IMR-90 (cell line): Measurements from ENCODE around the gene C1GALT1. TPM values are rescaled to one million over a fixed set of nuclear protein-coding genes. Genes with fewer than 3 reads are reported as not detected.

ENCODE experiments used
- ATAC-seq: fragments of 200-7000 bp; cut with Tn5 transposase; 2 replicates; pipeline ENCODE4 v1.9.1; 2020; ENCODE audit warnings: low read depth, mild to moderate bottlenecking, moderate library complexity
- BruUV-seq: library from RNA; stranded (reverse); fragments of 400-500 nt; replicated peaks from 2 replicates; lab custom pipeline; 2021; lab: Mats Ljungman, UMichigan
- CTCF ChIA-PET: fragments of 300-600 bp; formaldehyde crosslinking; extraction: SDS; loops from one replicate; lab custom pipeline; 2021; ENCODE audit warnings: antibody characterized with exemption; lab: Yijun Ruan, JAX
- POLR2A ChIA-PET: fragments of 300-600 bp; sonication (Branson Sonifier 250); formaldehyde crosslinking; loops from one replicate; lab custom pipeline; 2022; ENCODE audit warnings: antibody characterized with exemption; ENCODE audit not compliant: unreplicated experiment; lab: Charles Lee
- DNase-seq: peaks from one replicate; pipeline ENCODE4 v3.0.0; 2013
- H2AFZ ChIP-seq: replicated peaks from 2 replicates; pipeline ENCODE3; 2013; ENCODE audit warnings: low read length, mild to moderate bottlenecking; ENCODE audit not compliant: poor library complexity
- H2AK5ac ChIP-seq: 2 replicates; pipeline ENCODE4 v1.6.1; 2013; ENCODE audit warnings: low read depth, low read length, inconsistent platforms
- H2AK9ac ChIP-seq: replicated peaks from 2 replicates; pipeline ENCODE3; 2013; ENCODE audit warnings: mild to moderate bottlenecking, low read depth, low read length, moderate library complexity; ENCODE audit not compliant: poor library complexity
- H2BK120ac ChIP-seq: 2 replicates; pipeline ENCODE4 v1.6.1; 2013; ENCODE audit warnings: low read depth, low read length, inconsistent platforms
- H2BK15ac ChIP-seq: 3 replicates; pipeline ENCODE4 v1.6.1; 2013; ENCODE audit warnings: low read depth, low read length, inconsistent platforms
- H2BK20ac ChIP-seq: 2 replicates; pipeline ENCODE4 v1.6.1; 2013; ENCODE audit warnings: low read depth, mild to moderate bottlenecking, inconsistent platforms, low read length, moderate library complexity
- H2BK5ac ChIP-seq: 2 replicates; pipeline ENCODE4 v1.6.1; 2013; ENCODE audit warnings: mild to moderate bottlenecking, low read depth, low read length, inconsistent platforms; ENCODE audit not compliant: poor library complexity, severe bottlenecking
- H3K14ac ChIP-seq: replicated peaks from 2 replicates; pipeline ENCODE4 v1.6.1; 2013; ENCODE audit warnings: low read depth, low read length, inconsistent platforms
- H3K18ac ChIP-seq: 2 replicates; pipeline ENCODE4 v1.6.1; 2013; ENCODE audit warnings: low read depth, low read length, control low read depth
- H3K23ac ChIP-seq: 2 replicates; pipeline ENCODE4 v1.6.1; 2013; ENCODE audit warnings: low read depth, low read length, inconsistent platforms
- H3K27ac ChIP-seq: 2 replicates; pipeline ENCODE4 v1.5.1; 2013; ENCODE audit warnings: mild to moderate bottlenecking, control low read depth, low read length; ENCODE audit not compliant: insufficient read depth
- H3K27me3 ChIP-seq: 2 replicates; pipeline ENCODE4 v1.6.1; 2013; ENCODE audit warnings: low read length; ENCODE audit not compliant: control insufficient read depth, insufficient read depth
- H3K36me3 ChIP-seq: 2 replicates; pipeline ENCODE4 v1.6.1; 2013; ENCODE audit warnings: low read length, mixed read lengths; ENCODE audit not compliant: control insufficient read depth, insufficient read depth
- H3K4ac ChIP-seq: 2 replicates; pipeline ENCODE4 v1.6.1; 2013; ENCODE audit warnings: low read depth, low read length, inconsistent platforms
- H3K4me1 ChIP-seq: 2 replicates; pipeline ENCODE4 v1.6.1; 2013; ENCODE audit warnings: low read length, mixed read lengths; ENCODE audit not compliant: control insufficient read depth, insufficient read depth
- H3K4me2 ChIP-seq: 2 replicates; pipeline ENCODE4 v1.6.1; 2013; ENCODE audit warnings: low read depth, mild to moderate bottlenecking, control low read depth, low read length, moderate library complexity
- H3K4me3 ChIP-seq: 2 replicates; pipeline ENCODE4 v1.5.1; 2013; ENCODE audit warnings: low read depth, mild to moderate bottlenecking, control low read depth, low read length, moderate library complexity; ENCODE audit not compliant: insufficient read depth
- H3K56ac ChIP-seq: 2 replicates; pipeline ENCODE4 v1.6.1; 2013; ENCODE audit warnings: low read length, inconsistent platforms; ENCODE audit not compliant: insufficient read depth; ENCODE audit errors: extremely low read depth
- H3K79me1 ChIP-seq, 2 experiments: 2 replicates each; pipeline ENCODE4 v1.6.1; 2013; ENCODE audit warnings: low read length in 2 of 2, inconsistent platforms in 1 of 2, low read depth in 1 of 2
- H3K9ac ChIP-seq: 2 replicates; pipeline ENCODE4 v1.6.1; 2013; ENCODE audit warnings: low read depth, low read length, control low read depth
- H3K9me1 ChIP-seq: 2 replicates; pipeline ENCODE4 v1.6.1; 2013; ENCODE audit warnings: low read length, inconsistent platforms; ENCODE audit not compliant: insufficient read depth
- H3K9me3 ChIP-seq: 2 replicates; pipeline ENCODE4 v1.6.1; 2013; ENCODE audit warnings: low read length; ENCODE audit not compliant: control insufficient read depth, insufficient read depth
- H4K20me1 ChIP-seq: 2 replicates; pipeline ENCODE4 v1.6.1; 2013; ENCODE audit warnings: low read length, inconsistent platforms; ENCODE audit not compliant: insufficient read depth
- H4K5ac ChIP-seq: 2 replicates; pipeline ENCODE4 v1.6.1; 2013; ENCODE audit warnings: mild to moderate bottlenecking, low read depth, low read length, control low read depth
- H4K8ac ChIP-seq, 2 experiments: 2 replicates each; pipeline ENCODE4 v1.6.1; 2013; ENCODE audit warnings: low read depth in 2 of 2, low read length in 2 of 2, control low read depth in 1 of 2, inconsistent platforms in 1 of 2
- H4K91ac ChIP-seq: 2 replicates; pipeline ENCODE4 v1.6.1; 2013; ENCODE audit warnings: low read depth, low read length, inconsistent platforms; ENCODE audit not compliant: insufficient read depth
- BHLHE40 ChIP-seq: fragments of 150-350 bp; IDR thresholded peaks from 2 replicates; pipeline ENCODE4 v1.6.1; 2016; ENCODE audit warnings: mild to moderate bottlenecking, low read depth, low read length
- FOS ChIP-seq: fragments of 150-350 bp; IDR thresholded peaks from 2 replicates; pipeline ENCODE4 v1.6.1; 2016; ENCODE audit warnings: low read depth, low read length
- MAZ ChIP-seq: IDR thresholded peaks from 2 replicates; pipeline ENCODE4 v1.6.1; 2012; ENCODE audit warnings: low read depth, mild to moderate bottlenecking, low read length, improper control_type of control experiment, moderate library complexity, borderline replicate concordance
- MXI1 ChIP-seq: IDR thresholded peaks from 2 replicates; pipeline ENCODE4 v1.6.1; 2012; ENCODE audit warnings: low read depth, mild to moderate bottlenecking, low read length, moderate library complexity, borderline replicate concordance
- NFE2L2 ChIP-seq: fragments of 150-350 bp; IDR thresholded peaks from 2 replicates; pipeline ENCODE4 v1.6.1; 2016; ENCODE audit warnings: low read depth, mild to moderate bottlenecking, low read length
- POLR2A ChIP-seq: IDR thresholded peaks from 2 replicates; pipeline ENCODE4 v1.6.1; 2012; ENCODE audit warnings: mild to moderate bottlenecking, low read depth, low read length
- SMC3 ChIP-seq: fragments of 150-350 bp; IDR thresholded peaks from 2 replicates; pipeline ENCODE4 v1.6.1; 2016; ENCODE audit warnings: low read depth, mild to moderate bottlenecking, antibody characterized with exemption, low read length, moderate library complexity
- WGBS, 2 experiments: methylation state at CpG; one replicate each; pipeline versions ENCODE4 v1.1.5 to v1.1.7; 2013; ENCODE audit warnings: missing lambda C conversion rate in 2 of 2; ENCODE audit not compliant: insufficient read length in 1 of 2; ENCODE audit errors: extremely low coverage in 2 of 2; 5-methylcytosine and 5-hydroxymethylcytosine counted together
- dilution Hi-C: fragments of 300-500 bp; cut with HindIII; formaldehyde crosslinking; loops from one replicate; pipeline ENCODE4 v1.14.3; 2018; ENCODE audit warnings: low sequenced_read_pairs; ENCODE audit not compliant: unreplicated experiment
- in situ Hi-C: fragments of 300-500 bp; cut with MboI; formaldehyde crosslinking; loops from 3 replicates; pipeline ENCODE4 v1.14.3; 2019; ENCODE audit warnings: low sequenced_read_pairs, inconsistent platforms, mixed read lengths
- intact Hi-C: fragments of 100-400 bp; cut with micrococcal nuclease; formaldehyde crosslinking; loops from 2 replicates; pipeline ENCODE4 v1.10.0; 2022
- polyA plus RNA-seq, 3 experiments: library from polyadenylated mRNA; depleted of rRNA; stranded (reverse); fragments of >200 nt; gene quantifications; 2 replicates each; pipeline ENCODE4 v1.2.3, GENCODE V29; 2012; ENCODE audit warnings: low replicate concordance in 1 of 3
- total RNA-seq: library from RNA; depleted of rRNA; stranded (reverse); fragments of >200 nt; gene quantifications from 2 replicates; pipeline ENCODE4 v1.2.3, GENCODE V29; 2012

C1GALT1 gene
- total and polyA plus RNA-seq, 2 of the 4 experiments (the other 2 are of a cell fraction), result 11.6 to 12.2 TPM

DNA sequence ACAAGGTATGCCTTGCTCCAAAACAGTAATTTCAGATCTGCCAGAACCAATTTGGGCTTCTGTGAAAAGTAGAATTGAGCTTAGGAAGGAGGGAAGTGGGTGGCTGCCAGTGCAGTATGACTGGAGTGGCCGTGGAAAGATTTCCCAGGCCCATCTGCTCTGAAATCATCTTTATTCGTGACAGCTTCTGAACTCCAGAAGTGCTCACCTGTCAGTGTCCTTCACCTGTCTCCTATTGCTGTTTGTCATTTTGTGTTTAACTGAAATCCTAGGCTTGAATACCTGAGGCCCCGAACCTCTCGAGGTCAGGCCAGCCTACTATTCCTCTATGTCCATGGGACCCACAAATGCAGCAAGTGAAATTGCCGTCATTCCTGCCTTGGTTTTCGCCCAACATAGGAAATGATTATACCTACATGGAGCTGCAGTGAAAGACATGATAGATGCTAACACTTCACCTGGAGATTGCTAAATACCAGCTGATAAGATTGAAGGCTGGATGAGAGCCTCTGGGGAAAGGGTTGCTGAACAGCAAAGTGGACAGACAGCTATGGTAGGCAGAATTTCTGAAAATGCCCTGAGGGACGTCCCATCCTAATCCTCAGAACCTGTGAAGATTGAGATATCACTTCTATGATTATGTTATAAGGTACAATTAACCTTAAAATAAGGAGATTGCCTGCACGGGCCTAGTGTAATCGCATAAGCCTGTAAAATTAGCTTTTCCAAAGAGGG is 82.1 kb downstream of the C1GALT1 start:
- dilution Hi-C loops, result no loop called here
- CTCF ChIA-PET, result interaction anchor here (1.3 kb wide), 1 partner anchor 34 kb away, joined by 4 read pairs; no protein-coding TSS in a partner anchor
- no peaks in the 10 kb centered on the region for H3K9me1 ChIP-seq
- intact Hi-C loops, result no loop called here
- H3K9ac ChIP-seq, result no peak overlapping the region
- no peak overlapping the region for H4K8ac ChIP-seq
- no peak overlapping the region for H3K14ac ChIP-seq
- H2AK9ac ChIP-seq, result no peak overlapping the region
- H3K18ac ChIP-seq, result no peak overlapping the region
- H3K4me2 ChIP-seq, result no peak overlapping the region
- in situ Hi-C loops, result no loop called here
- H3K56ac ChIP-seq, result no peak overlapping the region
- no peak overlapping the region for H4K91ac ChIP-seq
- no peak for TF ChIP-seq MXI1
- TF ChIP-seq MAZ, result no peak
- TF ChIP-seq POLR2A, result no peak
- TF ChIP-seq SMC3, result no peak
- TF ChIP-seq FOS, result no peak
- no peak for TF ChIP-seq NFE2L2
- no peak for TF ChIP-seq BHLHE40
- no peak overlapping the region for H4K5ac ChIP-seq
- H3K4me1 ChIP-seq, result no peaks in the 10 kb centered on the region
- H3K36me3 ChIP-seq, result no peaks in the 10 kb centered on the region
- no peak overlapping the region for H2AK5ac ChIP-seq
- no peaks in the 10 kb centered on the region for H3K79me1 ChIP-seq
- DNase-seq (no peak), ATAC-seq (no peak)
- H3K27ac ChIP-seq, result no peak overlapping the region
- H2AFZ ChIP-seq, result no peak overlapping the region
- no peak overlapping the region for H2BK15ac ChIP-seq
- H2BK20ac ChIP-seq, result no peak overlapping the region
- no TSS peak for BruUV-seq
- POLR2A ChIA-PET, result no interaction called here
- H2BK5ac ChIP-seq, result no peak overlapping the region
- no peaks in the 10 kb centered on the region for H3K9me3 ChIP-seq
- H4K20me1 ChIP-seq, result no peaks in the 10 kb centered on the region
- no peak overlapping the region for H3K23ac ChIP-seq
- no peak overlapping the region for H3K4me3 ChIP-seq
- 86% methylated on average over 1 of the region's 9 CpGs; no CpG with 5 or more reads in 1 of the 2 experiments for WGBS, 2 experiments
- no peak overlapping the region for H2BK120ac ChIP-seq
- H3K27me3 ChIP-seq, result no peaks in the 10 kb centered on the region
- no peak overlapping the region for H3K4ac ChIP-seq
